ENCODE results near the gene EZH1.
A peak's percentile ranks its signal among the peaks of the same experiment; 100 is the strongest.

EZH1 gene

DNA sequence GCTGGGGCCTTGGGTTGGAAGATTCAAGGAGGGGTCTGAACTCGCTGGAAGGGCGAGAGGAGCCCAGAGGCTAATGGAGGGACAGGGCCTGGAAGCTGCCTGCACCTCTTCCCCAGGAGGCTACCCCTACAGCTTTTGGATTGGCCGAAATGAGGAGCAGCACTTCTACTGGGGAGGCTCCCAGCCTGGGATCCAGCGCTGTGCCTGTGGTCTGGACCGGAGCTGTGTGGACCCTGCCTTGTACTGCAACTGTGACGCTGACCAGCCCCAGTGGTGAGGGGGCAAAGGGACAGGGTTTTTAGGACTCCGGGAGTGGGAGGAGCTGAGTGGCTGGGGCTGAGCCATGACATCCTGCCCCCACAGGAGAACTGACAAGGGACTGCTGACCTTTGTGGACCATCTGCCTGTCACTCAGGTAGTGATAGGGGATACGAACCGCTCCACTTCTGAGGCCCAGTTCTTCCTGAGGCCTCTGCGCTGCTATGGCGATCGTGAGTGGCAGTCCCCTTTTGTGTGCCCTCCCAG lies 53.8 kb downstream of the EZH1 start:
- Histone ChIP-seq H3K27ac (ENCODE audit: low read depth, low read length) (no peak overlapping the region), H3K36me3 (ENCODE audit: control insufficient read depth, insufficient read depth, low read length) (peaks cover 6% of the 10 kb centered on the region), H3K4me1 (ENCODE audit: control insufficient read depth, insufficient read depth, low read length) (no peaks in the 10 kb centered on the region), H3K9ac (ENCODE audit: low read depth, low read length) (no peak overlapping the region), H3K9me3 (ENCODE audit: control insufficient read depth, insufficient read depth, low read length) (no peaks in the 10 kb centered on the region), H3K27me3 (ENCODE audit: control insufficient read depth, insufficient read depth, low read length) (no peaks in the 10 kb centered on the region), H3K4me3 (ENCODE audit: low read depth, low read length) (no peak overlapping the region)

DNA sequence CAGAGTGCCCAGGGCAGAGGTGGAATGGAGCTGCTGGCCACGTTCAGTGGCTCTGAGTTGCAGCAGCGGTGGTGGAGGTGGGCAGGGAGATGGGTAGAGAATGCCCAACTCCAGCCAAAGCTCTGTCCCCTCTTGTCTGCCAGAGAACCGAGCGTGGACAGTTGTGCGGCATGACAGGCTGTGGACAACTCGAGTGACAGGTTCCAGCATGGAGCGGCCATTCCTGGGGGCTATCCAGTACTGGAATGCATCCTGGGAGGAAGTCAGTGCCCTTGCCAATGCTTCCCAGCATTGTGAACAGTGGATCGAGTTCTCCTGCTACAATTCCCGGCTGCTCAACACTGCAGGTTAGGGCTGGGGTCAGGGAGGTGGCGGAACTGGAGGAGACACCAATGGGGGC lies 54.2 kb downstream of the EZH1 start:
- Histone ChIP-seq H3K27me3 (ENCODE audit: control insufficient read depth, insufficient read depth, low read length) (no peaks in the 10 kb centered on the region), H3K27ac (ENCODE audit: low read depth, low read length) (no peak overlapping the region), H3K36me3 (ENCODE audit: control insufficient read depth, insufficient read depth, low read length) (peaks cover 10% of the 10 kb centered on the region), H3K9me3 (ENCODE audit: control insufficient read depth, insufficient read depth, low read length) (no peaks in the 10 kb centered on the region), H3K4me3 (ENCODE audit: low read depth, low read length) (no peak overlapping the region), H3K4me1 (ENCODE audit: control insufficient read depth, insufficient read depth, low read length) (no peaks in the 10 kb centered on the region), H3K9ac (ENCODE audit: low read depth, low read length) (no peak overlapping the region)

DNA sequence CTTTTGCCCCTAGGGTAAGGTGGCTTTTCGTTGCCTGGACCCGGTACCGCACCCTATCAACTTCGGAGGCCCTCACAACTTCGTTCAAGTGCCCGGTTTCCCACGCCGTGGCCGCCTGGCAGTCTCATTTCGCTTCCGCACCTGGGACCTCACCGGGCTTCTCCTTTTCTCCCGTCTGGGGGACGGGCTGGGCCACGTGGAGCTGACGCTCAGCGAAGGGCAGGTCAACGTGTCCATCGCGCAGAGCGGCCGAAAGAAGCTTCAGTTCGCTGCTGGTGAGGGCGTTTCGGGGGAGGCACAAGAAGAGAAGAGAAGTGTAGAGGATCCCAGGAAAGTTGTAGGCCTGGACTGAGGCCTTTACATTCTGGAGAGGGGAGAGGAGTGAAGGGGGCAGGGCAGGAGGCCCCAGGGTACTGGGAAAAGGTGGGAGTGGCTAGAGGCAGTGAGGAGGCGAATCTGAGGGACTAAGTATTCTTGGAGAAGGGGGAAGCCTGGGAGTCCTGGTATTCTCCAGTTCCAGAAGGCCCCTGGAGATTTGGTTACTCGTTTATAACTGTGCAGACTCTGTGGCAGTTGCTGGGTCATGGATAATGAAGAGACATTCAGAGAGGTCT lies 57.0 kb downstream of the EZH1 start:
- Histone ChIP-seq H3K4me3 (ENCODE audit: low read depth, low read length) (no peak overlapping the region), H3K9ac (ENCODE audit: low read depth, low read length) (no peak overlapping the region), H3K36me3 (ENCODE audit: control insufficient read depth, insufficient read depth, low read length) (peaks cover 10% of the 10 kb centered on the region), H3K4me1 (ENCODE audit: control insufficient read depth, insufficient read depth, low read length) (peaks cover 5% of the 10 kb centered on the region; the same call in 1 of the 2 replicates), H3K27ac (ENCODE audit: low read depth, low read length) (no peak overlapping the region), H3K27me3 (ENCODE audit: control insufficient read depth, insufficient read depth, low read length) (peaks cover 18% of the 10 kb centered on the region), H3K9me3 (ENCODE audit: control insufficient read depth, insufficient read depth, low read length) (no peaks in the 10 kb centered on the region)

DNA sequence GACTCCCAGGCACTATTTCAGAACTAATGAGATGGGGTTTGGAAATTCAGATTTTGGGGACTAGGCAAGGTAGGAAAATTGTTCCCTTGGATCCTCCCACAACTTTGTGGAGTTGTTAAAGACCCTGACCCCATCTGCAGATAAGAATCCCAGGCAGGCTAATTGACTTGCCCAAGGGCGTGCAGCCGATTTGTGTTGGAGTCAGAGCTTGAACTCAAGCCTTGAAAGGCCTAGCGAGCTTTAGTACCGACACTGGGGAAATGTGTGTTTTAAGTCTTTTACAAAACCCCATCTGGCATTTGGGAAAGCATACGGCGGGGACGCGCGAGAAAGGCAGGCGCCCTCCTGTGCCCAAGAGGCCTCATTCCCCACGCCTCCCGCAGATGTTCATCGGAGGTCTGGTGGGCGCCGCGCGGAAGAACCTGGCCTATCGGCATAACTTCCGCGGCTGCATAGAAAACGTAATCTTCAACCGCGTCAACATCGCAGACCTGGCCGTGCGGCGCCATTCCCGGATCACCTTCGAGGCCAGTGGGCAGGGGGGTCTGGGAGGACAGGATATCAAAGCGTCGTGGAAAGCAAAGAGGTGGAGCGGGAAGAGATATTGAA lies 58.2 kb downstream of the EZH1 start:
- Histone ChIP-seq H3K4me3 (ENCODE audit: low read depth, low read length) (no peak overlapping the region), H3K9me3 (ENCODE audit: control insufficient read depth, insufficient read depth, low read length) (no peaks in the 10 kb centered on the region), H3K4me1 (ENCODE audit: control insufficient read depth, insufficient read depth, low read length) (peaks cover 10% of the 10 kb centered on the region; the same call in 1 of the 2 replicates), H3K9ac (ENCODE audit: low read depth, low read length) (no peak overlapping the region), H3K36me3 (ENCODE audit: control insufficient read depth, insufficient read depth, low read length) (peaks cover 6% of the 10 kb centered on the region; the same call in 1 of the 2 replicates), H3K27ac (ENCODE audit: low read depth, low read length) (no peak overlapping the region), H3K27me3 (ENCODE audit: control insufficient read depth, insufficient read depth, low read length) (peaks cover 29% of the 10 kb centered on the region)

DNA sequence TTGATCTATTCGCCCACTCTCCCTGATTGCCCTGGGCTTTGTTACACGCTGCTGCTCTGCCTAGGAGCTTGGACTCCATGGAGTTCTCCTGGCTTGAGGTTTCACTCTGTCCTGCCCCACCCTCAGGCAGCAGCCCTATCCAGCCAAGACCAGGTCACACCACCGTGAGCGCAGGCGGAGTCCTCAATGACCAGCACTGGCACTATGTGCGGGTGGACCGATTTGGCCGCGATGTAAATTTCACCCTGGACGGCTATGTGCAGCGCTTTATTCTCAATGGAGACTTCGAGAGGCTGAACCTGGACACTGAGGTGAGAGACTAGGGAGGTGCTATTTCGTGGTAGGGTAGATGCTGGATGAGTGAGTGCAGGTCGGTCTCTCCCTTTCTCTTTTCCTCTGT lies 59.0 kb downstream of the EZH1 start:
- Histone ChIP-seq H3K4me1 (ENCODE audit: control insufficient read depth, insufficient read depth, low read length) (peaks cover 16% of the 10 kb centered on the region), H3K27me3 (ENCODE audit: control insufficient read depth, insufficient read depth, low read length) (peaks cover 32% of the 10 kb centered on the region), H3K27ac (ENCODE audit: low read depth, low read length) (no peak overlapping the region), H3K36me3 (ENCODE audit: control insufficient read depth, insufficient read depth, low read length) (peaks cover 3% of the 10 kb centered on the region; the same call in 1 of the 2 replicates), H3K9ac (ENCODE audit: low read depth, low read length) (no peak overlapping the region), H3K4me3 (ENCODE audit: low read depth, low read length) (no peak overlapping the region), H3K9me3 (ENCODE audit: control insufficient read depth, insufficient read depth, low read length) (no peaks in the 10 kb centered on the region)

DNA sequence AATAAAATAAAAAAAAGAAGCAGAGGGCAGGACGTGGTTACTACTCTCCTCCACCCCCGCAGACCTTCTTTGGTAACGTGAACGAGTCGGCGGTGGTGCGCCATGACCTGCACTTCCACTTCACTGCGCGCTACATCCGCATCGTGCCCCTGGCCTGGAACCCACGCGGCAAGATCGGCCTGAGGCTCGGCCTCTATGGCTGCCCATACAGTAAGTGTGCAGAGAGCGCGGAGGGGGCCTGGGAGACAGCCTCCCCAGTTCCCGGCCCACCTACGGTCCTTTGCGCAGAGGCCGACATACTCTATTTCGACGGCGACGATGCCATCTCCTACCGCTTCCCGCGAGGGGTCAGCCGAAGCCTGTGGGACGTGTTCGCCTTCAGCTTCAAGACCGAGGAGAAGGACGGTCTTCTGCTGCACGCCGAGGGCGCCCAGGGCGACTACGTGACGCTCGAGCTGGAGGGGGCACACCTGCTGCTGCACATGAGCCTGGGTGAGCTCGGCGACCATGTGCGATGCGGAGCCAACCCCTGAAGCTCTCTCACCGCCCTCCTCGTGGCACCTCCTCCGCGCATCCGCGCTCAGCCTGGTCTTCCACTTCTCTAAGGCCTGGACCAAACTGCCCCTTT lies 59.8 kb downstream of the EZH1 start:
- Histone ChIP-seq H3K9me3 (ENCODE audit: control insufficient read depth, insufficient read depth, low read length) (no peaks in the 10 kb centered on the region), H3K4me3 (ENCODE audit: low read depth, low read length) (no peak overlapping the region), H3K4me1 (ENCODE audit: control insufficient read depth, insufficient read depth, low read length) (peaks cover 20% of the 10 kb centered on the region), H3K27me3 (ENCODE audit: control insufficient read depth, insufficient read depth, low read length) (peaks cover 40% of the 10 kb centered on the region), H3K36me3 (ENCODE audit: control insufficient read depth, insufficient read depth, low read length) (peaks cover 3% of the 10 kb centered on the region; the same call in 1 of the 2 replicates), H3K27ac (ENCODE audit: low read depth, low read length) (no peak overlapping the region), H3K9ac (ENCODE audit: low read depth, low read length) (no peak overlapping the region)

DNA sequence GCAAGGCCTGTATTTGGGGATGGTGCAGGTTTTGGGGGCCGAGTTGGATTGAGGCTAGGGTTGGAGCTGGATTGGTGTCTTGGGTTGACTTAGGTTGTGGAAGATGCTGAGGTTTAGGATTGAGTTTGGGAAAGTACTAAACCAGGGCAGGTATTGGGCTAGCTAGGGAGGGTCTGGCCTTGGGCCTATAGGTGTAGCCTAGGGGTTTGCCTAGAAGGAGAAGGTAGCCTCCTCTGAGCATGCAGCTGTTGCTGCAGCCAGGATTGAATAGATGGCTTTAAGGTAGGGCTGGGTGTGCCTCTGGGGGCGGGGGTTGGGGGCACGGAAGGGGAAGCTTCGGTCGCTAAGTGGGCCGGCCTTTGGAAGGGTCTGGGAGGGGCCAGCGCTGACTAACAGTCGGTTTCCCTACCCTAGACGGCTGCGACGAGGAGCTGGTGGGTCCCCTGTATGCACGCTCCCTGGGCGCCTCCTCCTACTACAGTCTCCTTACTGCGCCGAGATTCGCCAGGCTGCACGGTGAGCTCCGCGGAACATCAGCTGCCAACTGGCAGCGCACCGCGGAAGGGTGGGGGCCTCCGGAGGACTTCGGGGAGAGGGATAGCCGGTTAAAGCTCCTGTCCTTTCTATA lies 61.3 kb downstream of the EZH1 start:
- H3K4me3 ChIP-seq (ENCODE audit: low read depth, low read length): peak overlapping the region; percentile 66; the same call in 1 of the 2 replicates
- no peak overlapping the region for H3K9ac ChIP-seq (ENCODE audit: low read depth, low read length)

DNA sequence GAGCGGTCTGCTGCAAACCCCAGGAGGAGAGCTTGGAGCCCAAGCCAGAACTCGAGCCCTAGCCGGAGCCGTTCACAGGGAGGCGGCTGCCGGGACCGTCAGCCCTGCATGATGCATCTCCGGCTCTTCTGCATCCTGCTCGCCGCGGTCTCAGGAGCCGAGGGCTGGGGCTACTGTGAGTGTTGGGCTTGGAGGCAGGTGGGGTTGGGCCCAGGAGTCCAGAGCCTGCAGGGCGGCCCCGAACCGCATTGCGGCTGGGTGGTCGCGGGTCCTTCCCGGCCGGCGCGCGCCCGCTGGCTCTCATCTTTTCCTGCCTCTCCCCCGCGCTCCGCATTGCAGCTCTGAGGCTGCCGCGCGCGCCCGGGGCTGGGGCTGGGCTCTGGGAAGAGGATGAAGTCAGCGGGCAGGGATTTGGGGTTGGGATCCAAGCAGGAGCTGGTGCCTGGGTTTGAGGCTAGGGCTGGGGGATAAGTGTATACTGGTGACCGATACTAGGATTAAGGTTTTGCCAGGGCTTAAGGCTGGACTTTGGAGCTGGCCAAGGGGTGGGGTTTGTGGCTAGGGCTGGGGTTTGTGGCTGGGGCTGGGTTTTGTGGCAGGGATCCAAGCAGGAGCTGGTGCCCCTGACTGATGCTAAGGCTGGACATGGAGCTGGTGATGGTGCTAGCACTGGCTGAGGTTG lies 62.0 kb downstream of the EZH1 start:
- Histone ChIP-seq H3K4me3 (ENCODE audit: low read depth, low read length) (peak overlapping the region; percentile 66), H3K9ac (ENCODE audit: low read depth, low read length) (no peak overlapping the region), H3K36me3 (ENCODE audit: control insufficient read depth, insufficient read depth, low read length) (0 out of 2 replicates have a peak, but pooled peaks cover 3% of the 10 kb centered on the region), H3K4me1 (ENCODE audit: control insufficient read depth, insufficient read depth, low read length) (peaks cover 33% of the 10 kb centered on the region), H3K27ac (ENCODE audit: low read depth, low read length) (peak overlapping the region; percentile 0), H3K27me3 (ENCODE audit: control insufficient read depth, insufficient read depth, low read length) (peaks cover 42% of the 10 kb centered on the region), H3K9me3 (ENCODE audit: control insufficient read depth, insufficient read depth, low read length) (no peaks in the 10 kb centered on the region)

More for the DNA sequence above, 61.3 kb downstream of the EZH1 start:
- H3K36me3 ChIP-seq (ENCODE audit: control insufficient read depth, insufficient read depth, low read length): peaks cover 3% of the 10 kb centered on the region; the same call in 1 of the 2 replicates
- peaks cover 30% of the 10 kb centered on the region for H3K4me1 ChIP-seq (ENCODE audit: control insufficient read depth, insufficient read depth, low read length)
- no peak overlapping the region for H3K27ac ChIP-seq (ENCODE audit: low read depth, low read length)
- no peaks in the 10 kb centered on the region for H3K9me3 ChIP-seq (ENCODE audit: control insufficient read depth, insufficient read depth, low read length)
- H3K27me3 ChIP-seq (ENCODE audit: control insufficient read depth, insufficient read depth, low read length): peaks cover 42% of the 10 kb centered on the region

DNA sequence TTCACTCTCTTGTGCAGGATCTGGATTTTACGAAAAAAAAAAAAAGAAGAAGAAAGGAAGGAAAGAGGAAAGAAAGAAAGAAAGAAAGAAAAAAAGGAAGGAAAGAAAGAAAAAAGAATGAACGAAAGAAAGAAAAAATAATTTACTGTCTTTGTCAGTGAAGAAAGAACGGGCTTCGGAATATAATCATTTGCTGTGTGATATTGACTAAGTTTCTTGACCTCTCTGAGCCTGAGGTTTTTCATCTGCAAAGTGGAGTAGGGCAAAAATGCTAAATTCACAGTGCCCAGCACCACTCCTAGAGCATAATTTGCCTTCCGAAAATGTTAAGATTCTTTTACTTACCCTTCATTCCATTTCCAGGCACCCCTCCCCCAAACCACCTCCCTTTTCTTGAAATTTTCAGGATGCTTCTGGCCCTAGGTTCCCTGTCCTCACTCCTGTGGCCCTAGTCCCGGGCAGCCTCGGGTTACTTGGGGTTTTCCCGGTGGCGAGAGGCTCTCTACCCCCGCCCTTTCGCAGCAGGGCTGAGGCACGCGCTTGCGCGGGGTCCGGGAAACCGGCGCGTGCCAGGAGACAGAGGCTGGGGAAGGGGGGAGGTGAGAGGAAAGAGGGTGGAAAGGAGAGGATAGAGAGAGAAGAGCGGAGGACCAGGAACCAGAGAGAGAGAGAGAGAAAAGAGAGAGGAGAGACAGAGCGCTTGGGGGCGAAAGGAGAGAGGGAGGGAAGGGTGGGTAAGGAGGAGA lies 62.7 kb downstream of the EZH1 start, which contains the start of gene CNTNAP1:
TSS of gene CNTNAP1 (plus strand) at position 556 of the 746 bp plus-strand sequence. CDS start 299 bp downstream, outside the sequence.
- Histone ChIP-seq H3K36me3 (ENCODE audit: control insufficient read depth, insufficient read depth, low read length) (0 out of 2 replicates have a peak, but pooled peaks cover 3% of the 10 kb centered on the region), H3K27me3 (ENCODE audit: control insufficient read depth, insufficient read depth, low read length) (peaks cover 42% of the 10 kb centered on the region), H3K27ac (ENCODE audit: low read depth, low read length) (peak within 1 kb of the TSS; percentile 0), H3K9ac (ENCODE audit: low read depth, low read length) (no peak within 1 kb of the TSS), H3K4me3 (ENCODE audit: low read depth, low read length) (peak within 1 kb of the TSS; percentile 66), H3K4me1 (ENCODE audit: control insufficient read depth, insufficient read depth, low read length) (peaks cover 33% of the 10 kb centered on the region), H3K9me3 (ENCODE audit: control insufficient read depth, insufficient read depth, low read length) (no peaks in the 10 kb centered on the region)

DNA sequence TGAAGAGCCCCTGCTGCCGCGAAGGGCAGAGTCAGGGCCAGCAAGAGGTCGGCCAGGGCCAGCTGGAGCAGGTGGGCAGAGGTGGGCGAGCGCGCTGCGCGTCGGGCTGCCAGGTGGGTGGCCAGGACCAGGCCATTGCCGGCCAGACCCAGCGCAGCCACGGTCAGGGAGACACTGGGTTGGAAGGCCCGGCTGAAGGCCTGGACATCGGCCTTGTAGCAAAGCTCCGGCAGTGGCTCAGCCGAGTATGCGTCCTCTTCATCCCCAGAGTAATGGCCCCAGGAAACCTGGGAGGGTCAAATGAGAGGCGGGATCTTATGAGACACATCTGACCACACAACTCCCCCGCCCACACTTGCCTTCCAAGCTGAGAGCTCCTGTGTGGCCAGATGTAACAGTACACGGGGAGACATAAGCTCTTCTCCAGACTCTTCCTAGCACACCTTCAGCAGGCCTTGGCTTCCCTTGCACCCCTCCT lies 64.5 kb downstream of the EZH1 start:
- Histone ChIP-seq H3K9me3 (ENCODE audit: control insufficient read depth, insufficient read depth, low read length) (no peaks in the 10 kb centered on the region), H3K4me1 (ENCODE audit: control insufficient read depth, insufficient read depth, low read length) (peaks cover 33% of the 10 kb centered on the region), H3K27ac (ENCODE audit: low read depth, low read length) (no peak overlapping the region), H3K9ac (ENCODE audit: low read depth, low read length) (no peak overlapping the region), H3K27me3 (ENCODE audit: control insufficient read depth, insufficient read depth, low read length) (peaks cover 51% of the 10 kb centered on the region), H3K36me3 (ENCODE audit: control insufficient read depth, insufficient read depth, low read length) (no peaks in the 10 kb centered on the region), H3K4me3 (ENCODE audit: low read depth, low read length) (peak overlapping the region; percentile 50; the same call in 1 of the 2 replicates)
